HG02588 (cell line): ENCODE results near the gene MIER2.

Experiments used
- ATAC-seq: cut with Tn5 transposase; IDR thresholded peaks from one replicate; pipeline ENCODE4 v1.9.1; 2021; ENCODE audit warnings: mild to moderate bottlenecking, moderate library complexity; ENCODE audit not compliant: unreplicated experiment

MIER2 gene

DNA sequence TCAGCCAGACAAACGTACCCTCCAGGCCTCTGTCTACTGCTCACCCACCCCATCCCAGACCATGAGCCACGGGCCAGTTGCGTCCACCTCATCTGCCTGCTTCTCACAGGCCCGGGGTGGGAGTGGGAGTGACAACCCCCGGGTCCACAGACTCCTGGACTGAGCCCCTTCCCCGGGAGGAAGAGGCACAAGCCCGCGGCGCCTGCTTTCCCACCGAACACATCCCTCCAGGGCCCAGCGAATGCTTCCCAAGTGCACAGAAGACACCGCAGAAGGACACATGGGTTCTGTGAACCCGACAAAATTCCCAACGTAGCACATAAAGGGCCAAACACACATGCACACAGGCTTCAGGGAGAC lies 35.4 kb downstream of the MIER2 start:
- ATAC-seq, result no peak

DNA sequence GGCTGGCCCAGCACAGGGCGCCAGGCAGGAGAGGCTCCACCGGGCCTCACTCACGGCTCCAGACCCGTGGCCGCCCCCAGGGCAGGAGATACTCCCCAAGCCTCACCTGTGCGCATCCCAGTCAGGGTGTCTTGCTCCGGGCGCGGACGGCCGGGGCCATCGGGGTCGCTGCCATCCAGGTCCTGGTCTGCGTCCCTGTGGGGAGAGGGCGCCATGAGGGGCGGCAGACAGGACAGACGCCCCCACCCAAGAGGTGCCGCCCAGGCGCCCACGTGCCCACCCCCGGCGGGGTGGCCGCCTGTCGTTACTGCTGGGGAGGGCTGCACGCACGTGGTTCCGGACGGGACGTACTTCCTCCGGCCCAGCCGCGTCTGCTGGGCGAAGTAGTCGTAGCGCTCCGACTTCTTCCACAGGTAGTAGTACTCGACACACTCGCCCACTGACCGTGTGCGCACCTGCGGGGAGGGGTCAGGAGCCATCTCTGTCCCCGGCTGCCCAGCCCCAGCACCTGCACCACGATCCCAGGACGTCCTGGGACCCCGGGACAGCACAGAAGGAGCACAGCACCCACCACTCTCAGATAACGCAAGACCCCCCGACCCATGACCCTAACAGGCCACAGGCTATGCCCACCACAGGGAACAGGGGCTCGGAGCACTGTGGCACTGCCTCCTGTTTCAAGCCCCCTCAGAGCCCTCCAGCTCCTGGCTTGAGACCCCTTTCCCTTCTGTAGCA lies 36.0 kb downstream of the MIER2 start:
- no peak for ATAC-seq

- no peak for ATAC-seq
Observed at GRCh38 chr19:307793-308420, 36.7 kb downstream of the MIER2 start.

- no peak for ATAC-seq
Observed at GRCh38 chr19:307111-307531, 37.5 kb downstream of the MIER2 start.

DNA sequence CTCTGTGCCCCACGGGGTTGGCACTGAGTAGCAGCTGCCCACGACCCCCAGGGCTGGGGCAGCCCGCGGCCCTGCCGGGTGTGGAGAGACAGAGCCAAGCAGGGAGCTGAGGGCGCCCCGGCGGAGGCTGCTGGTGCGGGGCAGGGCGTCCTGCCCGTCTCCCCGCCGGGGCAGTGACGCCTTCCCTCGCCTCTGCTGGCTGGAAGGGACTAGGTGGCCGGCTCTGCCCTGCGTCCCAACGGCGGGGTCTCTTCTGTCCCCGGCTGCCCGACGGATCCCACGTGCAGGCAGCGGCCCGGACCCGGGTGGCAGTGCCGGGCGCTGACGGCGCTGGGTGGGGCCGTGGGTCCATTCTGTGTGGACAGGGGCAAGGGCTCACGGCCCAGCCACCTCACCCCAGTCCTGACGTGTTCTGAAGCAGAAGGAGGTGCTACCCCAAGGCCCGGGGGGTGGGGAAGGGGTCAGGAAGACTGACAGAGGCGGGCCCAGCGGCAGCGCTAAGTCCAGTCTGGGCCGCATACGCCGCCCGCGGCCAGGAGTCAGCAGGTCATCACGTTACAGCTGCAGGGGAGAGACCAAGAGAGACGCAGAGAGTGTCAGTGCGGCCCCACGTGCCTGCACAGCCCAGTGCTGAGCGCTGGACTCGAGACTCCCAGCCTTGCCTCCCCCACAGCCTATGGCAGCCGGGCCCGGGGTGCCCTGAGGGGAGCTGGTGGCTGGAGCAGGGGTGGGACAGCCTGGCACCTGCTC lies 38.3 kb downstream of the MIER2 start:
- no peak for ATAC-seq

DNA sequence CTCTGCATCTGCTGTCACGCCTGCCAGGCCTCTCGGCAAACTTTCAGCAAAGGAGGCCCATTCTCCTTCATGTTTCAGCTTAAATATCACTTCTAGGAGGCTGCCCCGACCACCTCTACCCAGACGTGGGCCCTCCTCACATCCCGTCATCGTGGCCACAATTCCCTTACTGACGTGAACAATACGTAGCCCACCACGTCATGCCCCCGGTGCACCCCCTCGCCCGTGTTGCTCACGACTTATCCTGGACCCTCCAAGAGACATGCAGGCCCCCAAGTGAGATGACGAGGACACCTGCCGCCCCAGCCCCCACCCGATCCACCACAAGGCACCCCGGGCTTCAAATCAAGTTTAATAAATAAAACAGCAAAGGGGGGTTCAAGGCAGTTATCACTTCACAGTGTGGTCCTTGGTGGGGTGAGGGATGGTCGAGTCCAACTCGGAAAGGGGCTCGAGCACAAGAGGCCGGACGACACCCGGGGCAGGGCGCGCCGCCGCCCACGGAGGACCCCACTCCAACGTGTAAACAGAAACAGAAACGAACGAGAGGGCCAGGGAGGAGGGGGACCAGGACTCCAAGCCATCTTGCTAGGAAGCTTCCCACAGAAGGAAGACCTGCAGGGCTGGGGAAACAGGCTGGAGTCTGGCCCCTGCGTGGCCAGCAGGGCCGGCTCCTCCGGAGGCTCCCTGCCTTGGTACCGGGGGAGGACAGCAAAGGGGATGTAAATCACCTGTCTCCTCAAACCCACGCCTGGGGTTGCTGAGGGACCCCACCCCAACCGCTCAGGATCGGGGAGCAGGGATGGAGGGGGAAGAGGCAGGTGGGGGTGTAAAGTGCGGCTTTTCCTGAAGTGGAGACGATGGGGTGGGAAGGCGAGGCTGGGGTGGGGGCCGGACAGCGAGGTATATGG lies 39.1 kb downstream of the MIER2 start:
- no peak for ATAC-seq

DNA sequence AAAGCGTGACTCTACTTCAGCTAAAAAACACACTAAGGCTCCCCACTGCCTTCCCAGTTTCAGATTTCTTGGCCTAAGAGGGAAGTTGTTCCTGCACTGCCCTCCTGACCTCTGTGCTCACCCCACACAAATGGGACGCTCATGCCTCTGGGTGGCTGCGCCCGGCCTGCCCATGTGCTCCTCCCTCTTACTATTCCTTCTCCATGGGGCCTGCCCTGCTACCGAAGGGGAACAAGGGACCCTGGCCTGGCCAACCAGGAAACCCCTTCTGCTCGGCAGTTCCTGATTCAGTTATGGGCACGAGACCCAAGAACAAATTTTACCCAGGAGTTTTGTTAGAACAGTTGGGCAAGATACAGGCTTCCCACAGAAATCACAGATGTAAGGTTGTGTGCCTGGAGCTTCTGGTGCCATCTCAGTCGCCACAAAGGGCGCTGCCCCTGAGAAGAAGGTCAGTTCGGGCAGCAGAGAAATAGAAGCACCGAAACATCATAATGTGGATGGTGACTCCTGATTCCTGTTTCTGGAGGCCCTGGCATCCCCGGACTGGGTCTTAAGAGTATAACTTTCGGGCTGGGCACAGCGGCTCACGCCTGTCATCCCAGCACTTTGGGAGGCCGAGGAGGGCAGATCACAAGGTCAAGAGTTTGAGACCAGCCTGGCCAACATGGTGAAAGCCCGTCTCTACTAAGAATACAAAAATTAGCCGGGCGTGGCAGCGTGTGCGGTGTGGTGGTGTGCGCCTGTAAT lies 47.9 kb downstream of the MIER2 start:
- no peak for ATAC-seq

DNA sequence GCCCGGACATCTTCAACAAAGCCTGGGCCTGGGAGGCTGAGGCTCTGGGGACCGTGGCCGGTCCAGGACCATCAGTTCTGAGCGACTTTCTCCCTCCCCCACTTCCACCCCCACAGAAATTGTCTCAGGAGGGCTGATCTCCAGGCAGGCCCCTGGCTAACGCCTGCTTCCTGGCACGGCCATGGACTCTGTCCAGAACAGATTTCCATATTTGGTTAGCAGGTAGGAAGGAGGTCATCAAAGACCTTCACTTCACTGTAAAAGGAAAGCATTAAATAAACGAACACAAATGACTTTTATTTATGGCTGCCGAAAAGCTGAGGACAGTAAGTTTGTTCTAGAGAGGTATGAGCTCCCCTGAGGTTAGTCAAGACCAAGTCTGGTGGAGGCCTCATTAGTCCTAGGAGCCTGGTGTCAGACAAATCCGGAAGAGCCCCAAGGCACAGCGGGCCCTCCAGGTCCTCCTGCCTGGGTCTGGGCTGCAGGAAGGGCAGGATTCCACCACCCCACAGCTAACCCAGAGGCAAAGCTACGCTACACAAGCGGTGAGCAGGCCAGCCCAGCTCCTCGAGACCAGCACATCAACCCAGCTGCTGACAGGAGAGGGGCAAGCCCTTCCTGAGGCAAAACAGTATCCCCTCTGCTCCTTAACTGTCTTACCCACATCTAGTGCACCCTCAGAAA lies 48.8 kb downstream of the MIER2 start:
- ATAC-seq, result no peak

DNA sequence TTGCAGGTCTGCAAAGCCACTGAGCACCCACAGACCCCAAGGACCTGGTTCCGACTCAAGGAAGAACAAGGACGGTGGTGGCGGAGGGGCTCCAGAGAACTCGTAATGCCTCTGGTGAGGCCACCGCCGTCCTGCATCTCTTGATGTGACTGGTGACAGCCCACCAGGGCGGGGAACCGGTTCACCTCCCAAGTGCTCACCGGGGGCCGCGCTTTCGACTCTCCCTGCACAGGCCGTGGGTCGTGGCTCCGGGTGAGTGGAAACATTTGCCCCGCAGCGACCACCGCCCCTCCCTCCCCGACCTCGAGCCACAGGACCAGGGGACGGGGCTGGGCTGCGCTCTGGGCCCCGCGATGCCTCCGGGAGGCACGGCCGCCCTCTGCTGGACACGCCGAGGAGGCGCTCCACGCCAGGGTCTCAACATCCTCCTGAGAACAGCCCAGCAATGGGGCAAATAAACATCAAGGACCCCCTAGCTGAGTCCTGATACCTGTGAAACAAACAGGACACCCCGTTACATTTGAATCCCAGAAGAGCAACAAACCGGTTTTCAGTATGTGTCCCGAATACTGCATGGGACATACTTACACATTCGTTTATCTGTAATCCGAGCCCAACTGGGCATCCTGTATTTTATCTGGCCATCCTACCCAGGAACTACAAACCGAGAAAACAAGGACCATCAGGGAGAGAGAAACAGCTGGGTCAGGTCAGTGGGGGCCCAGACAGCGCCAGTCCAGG lies 49.5 kb downstream of the MIER2 start:
- no peak for ATAC-seq

- no peak for ATAC-seq
Observed at GRCh38 chr19:294341-294945, 50.2 kb downstream of the MIER2 start.

DNA sequence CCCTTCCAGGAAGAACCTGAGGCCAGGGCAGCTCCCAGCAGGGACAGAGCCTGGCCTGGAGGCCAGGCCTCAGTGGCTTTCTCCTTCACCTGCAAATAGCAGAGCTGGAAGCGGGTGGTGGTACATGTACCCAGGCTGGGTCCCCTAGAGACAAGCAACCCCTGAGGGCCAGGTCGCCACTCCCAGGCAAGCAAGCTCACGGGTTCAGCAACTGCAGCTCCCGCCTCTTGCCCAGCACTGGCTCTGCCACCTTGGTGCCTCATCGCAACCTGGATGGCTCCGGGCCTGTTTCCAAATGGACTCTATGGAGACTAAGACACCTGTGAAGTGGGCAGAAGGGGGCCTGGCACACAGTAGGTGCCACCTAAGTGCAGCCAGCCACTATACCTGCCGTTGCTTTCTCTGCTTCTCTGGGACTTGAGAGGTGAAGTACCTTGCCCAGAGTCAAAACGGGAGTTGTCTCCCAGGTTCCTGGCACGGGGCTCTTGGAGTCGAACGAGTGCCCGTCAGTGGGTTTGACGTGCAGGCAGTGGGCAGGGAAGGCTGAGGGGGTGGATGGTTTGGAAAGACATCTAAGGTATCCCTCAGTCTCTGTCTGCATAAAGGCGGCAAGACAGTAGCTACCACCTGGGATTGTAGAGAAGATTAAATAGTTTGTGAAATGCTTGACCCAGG lies 51.0 kb downstream of the MIER2 start:
- ATAC-seq, result no peak

GRCh38 chr19:292951-293350 lies 51.6 kb downstream of the MIER2 start:
- no peak for ATAC-seq

- no peak for ATAC-seq
Observed at GRCh38 chr19:292281-292884, 52.2 kb downstream of the MIER2 start.

- no peak for ATAC-seq
Observed at GRCh38 chr19:291561-292280, 52.9 kb downstream of the MIER2 start.

GRCh38 chr19:291006-291521 lies 53.5 kb downstream of the MIER2 start, which contains the start of gene PLPP2:
PLPP2 (minus strand) TSS chr19:291403; CDS start chr19:291336, 67 bp downstream.
- no peak for ATAC-seq

DNA sequence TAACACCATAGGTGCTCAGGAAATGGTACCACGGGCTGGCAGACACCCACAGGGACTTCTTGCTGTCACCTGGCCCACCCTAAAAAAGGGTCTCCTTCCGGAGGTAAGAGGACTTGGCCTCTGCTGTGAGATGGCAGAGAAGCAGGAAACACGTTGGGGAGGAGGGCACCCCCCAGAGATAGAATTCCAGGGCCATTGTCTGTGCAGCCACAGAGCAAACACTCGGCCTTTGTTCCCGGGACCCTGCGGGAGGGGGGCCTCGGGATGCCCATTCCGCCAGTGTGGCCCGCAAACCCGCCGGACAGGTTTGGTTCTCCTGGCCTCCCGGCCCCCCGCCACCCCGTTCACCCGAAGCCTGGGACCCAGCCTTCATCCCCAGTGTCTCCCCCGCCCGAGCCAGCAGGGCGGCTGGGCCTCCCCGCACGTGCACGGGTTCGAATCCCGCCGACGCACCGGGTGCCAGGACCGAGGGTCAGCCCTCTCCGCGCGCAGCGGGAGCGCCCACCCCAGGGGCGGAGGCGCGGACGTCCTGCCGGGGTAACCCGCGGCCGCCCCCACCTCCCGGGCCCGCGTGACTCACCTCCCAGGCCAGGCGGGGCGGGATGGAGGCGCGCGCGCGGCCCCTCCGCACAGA lies 54.1 kb downstream of the MIER2 start:
- ATAC-seq, result no peak
